PC-9 (cell line): ENCODE results near the gene AKR1C4.

ENCODE experiments used
- EZH2 ChIP-seq: fragments of 200-600 bp; sonication (generic); IDR thresholded peaks from 2 replicates; pipeline ENCODE4 v1.8.0; 2017; ENCODE audit warnings: antibody characterized with exemption, low read depth
- TF ChIP-seq, protein P1 (sequence below): fragments of 200-600 bp; sonication (generic); conservative IDR thresholded peaks from 2 replicates; pipeline ENCODE4 v1.6.1; 2017; ENCODE audit warnings: mixed run types, antibody characterized with exemption, mild to moderate bottlenecking, moderate library complexity

DNA sequence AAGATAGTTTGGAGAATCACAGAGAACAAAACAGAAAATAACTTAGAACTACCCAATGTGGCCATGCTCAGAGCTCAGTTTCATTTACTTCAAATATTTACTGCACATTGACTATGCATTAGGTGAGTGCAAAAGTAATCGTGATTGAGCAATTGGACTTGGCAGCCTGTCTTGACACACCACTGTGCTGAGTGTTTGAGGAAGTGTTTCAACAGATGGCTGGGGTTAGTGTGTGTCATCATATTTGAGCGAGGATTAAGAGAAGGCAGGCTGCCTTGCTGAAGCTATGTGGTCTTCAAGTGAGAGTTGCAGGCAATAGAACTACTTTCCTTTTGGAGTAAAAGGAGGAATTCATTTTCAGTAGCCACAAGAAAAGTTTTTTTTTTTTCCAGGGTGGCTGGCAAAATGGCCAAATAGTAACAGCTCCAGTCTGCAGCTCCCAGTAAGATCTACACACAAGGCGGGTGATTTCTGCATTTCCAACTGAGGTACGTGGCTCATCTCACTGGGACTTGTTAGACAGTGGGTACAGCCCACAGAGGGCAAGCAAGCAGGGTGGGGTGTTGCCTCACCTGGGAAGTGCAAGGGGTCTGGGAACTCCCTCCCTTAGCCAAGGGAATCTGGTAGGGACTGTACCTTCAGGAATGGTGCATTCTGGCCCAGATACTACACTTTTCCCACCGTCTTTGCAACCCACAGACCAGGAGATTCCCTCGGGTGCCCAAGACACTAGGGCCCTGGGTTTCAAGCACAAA, 37.6 kb downstream of the AKR1C4 start:
- TF ChIP-seq, protein P1, sequence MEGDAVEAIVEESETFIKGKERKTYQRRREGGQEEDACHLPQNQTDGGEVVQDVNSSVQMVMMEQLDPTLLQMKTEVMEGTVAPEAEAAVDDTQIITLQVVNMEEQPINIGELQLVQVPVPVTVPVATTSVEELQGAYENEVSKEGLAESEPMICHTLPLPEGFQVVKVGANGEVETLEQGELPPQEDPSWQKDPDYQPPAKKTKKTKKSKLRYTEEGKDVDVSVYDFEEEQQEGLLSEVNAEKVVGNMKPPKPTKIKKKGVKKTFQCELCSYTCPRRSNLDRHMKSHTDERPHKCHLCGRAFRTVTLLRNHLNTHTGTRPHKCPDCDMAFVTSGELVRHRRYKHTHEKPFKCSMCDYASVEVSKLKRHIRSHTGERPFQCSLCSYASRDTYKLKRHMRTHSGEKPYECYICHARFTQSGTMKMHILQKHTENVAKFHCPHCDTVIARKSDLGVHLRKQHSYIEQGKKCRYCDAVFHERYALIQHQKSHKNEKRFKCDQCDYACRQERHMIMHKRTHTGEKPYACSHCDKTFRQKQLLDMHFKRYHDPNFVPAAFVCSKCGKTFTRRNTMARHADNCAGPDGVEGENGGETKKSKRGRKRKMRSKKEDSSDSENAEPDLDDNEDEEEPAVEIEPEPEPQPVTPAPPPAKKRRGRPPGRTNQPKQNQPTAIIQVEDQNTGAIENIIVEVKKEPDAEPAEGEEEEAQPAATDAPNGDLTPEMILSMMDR = no peak
- no peak for TF ChIP-seq EZH2
